HG03432 (cell line): ENCODE data around the gene TDRD15.
"Not testable (repeated sequence)": the region's sequence is repeated elsewhere in the genome, so short reads cannot be mapped to it uniquely, and the experiment has no call there.

ENCODE experiments used
- ATAC-seq: cut with Tn5 transposase; IDR thresholded peaks from one replicate; pipeline ENCODE4 v1.9.1; 2021; ENCODE audit warnings: mild to moderate bottlenecking, moderate library complexity; ENCODE audit not compliant: unreplicated experiment

Gene TDRD15

GRCh38 chr2:21142149-21142548 lies 18.4 kb downstream of the TDRD15 start:
- no peak for ATAC-seq

- ATAC-seq, result no peak
These were observed 22.9 kb downstream of the TDRD15 start for GRCh38 chr2:21146638-21147037.

DNA sequence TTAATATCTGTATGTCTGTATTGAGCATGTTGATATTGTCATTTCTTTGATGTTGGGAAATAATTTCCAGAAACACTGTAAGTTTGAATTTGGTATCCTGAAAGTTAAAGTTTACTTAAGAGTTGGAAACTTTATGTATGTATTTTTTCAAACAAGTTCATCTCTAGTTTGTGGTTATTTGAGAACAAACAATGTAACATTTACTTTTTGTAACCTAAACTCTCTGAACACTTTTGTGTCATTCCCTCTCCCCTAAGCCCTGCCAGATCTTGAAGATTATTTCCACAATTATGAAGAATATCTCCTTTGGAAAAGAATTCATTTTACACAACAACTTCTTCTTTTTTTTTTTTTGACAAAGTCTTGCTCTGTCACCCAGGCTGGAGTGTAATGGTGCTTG lies 24.9 kb downstream of the TDRD15 start:
- no peak for ATAC-seq

DNA sequence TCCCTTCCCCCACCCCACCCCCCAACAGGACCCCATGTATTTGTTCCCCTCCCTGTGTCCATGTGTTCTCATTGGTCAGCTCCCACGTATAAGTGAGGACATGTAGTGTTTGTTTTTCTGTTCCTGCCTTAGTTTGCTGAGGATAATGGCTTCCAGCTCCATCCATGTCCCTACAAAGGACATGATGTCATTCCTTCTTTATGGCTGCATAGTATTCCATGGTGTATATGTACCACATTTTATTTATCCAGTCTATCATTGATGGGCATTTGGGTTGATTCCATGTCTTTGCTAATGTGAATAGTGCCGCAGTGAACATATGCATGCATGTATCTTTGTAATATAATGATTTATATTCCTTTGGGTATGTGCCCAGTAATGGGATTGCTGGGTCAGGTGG lies 27.5 kb downstream of the TDRD15 start:
- ATAC-seq, result not testable (repeated sequence)

DNA sequence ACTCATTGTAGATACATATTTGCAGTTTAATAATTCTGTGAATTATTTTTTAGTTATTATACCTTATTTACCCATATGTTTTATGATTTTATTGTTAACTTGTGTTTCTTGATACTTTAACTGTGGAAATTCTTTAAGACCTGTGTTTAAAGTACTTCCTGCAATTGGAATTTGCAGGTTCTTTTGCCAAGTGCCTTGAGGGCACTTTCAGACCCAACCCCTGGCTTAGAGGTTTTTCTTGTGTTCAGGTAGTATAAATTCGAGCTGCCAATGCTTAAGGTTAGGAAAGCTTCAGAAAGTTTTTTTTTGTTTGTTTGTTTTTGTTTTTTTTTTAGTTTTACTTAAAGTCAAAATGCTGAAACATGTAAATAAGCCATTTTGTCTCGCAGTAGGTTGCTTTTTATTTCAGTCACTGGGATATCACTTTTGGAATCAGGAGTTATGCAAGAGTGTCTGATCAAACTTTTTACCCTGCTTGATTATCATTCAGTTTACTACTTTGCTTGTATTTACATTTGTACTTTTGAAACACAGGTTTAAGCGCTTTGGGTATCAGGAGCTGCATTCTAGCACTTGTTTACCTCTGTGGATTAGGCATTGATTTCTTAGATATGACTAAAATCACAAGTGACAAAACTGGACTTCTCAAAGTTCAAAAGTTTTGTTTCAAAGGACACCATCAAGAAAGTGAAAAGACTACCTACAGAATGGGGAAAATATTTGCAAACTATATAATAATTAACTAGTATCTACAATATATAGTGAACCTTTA lies 31.8 kb downstream of the TDRD15 start:
- no peak for ATAC-seq

DNA sequence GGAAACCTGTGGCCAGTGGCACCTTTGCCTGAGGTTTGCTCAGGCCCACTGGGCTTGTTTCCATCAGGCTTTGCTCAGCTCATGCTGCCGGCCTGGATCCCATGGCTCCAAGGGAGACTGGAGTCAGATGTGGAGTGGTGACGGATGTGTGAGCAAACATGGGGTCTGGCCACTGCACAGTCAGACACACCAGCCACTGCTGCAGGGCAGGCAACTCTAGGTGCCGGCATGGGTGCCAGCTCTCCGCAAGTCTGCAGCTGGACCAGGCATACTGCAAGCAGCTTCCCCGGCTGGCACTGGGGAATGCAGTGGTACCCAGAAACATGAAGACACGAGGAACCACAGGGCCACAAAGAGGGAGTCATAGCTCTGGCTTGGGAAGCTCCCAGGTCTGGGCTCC lies 37.4 kb downstream of the TDRD15 start:
- no peak for ATAC-seq

- ATAC-seq, result no peak
These were observed 38.3 kb downstream of the TDRD15 start for GRCh38 chr2:21161832-21162614.

DNA sequence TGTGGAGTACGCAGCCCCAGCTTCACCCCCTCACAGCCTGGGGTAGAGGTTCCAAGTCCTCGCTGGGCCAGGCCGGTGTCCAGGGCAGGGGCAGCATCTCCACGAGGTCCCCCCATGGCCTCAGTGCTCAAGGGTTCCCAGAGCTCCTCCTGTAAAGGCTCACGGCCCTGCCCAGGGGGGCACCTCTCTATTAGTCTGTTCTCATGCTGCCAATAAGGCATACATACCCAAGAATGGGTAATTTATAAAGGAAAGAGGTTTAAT lies 38.8 kb downstream of the TDRD15 start:
- no peak for ATAC-seq

DNA sequence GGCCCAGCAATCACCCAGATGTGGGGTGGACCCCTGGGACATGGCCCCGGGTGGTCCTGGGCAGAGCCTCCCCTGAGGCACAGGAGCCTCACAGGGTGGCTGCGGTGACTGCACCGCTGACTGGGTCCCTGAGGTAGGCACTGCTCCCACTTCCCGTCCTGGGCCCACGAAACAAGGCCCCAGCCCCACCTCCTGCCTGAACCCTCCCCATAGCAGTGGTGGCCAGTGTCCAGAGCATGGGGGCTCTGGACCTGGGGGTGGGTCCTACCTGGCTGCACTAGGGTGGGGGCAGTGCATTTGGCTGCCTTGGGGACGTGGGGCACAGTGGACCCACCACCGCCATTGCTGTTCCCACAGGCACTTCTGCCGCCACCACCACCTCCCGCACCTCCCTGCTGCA lies 39.4 kb downstream of the TDRD15 start:
- no peak for ATAC-seq

GRCh38 chr2:21165350-21165749 lies 41.6 kb downstream of the TDRD15 start:
- no peak for ATAC-seq

DNA sequence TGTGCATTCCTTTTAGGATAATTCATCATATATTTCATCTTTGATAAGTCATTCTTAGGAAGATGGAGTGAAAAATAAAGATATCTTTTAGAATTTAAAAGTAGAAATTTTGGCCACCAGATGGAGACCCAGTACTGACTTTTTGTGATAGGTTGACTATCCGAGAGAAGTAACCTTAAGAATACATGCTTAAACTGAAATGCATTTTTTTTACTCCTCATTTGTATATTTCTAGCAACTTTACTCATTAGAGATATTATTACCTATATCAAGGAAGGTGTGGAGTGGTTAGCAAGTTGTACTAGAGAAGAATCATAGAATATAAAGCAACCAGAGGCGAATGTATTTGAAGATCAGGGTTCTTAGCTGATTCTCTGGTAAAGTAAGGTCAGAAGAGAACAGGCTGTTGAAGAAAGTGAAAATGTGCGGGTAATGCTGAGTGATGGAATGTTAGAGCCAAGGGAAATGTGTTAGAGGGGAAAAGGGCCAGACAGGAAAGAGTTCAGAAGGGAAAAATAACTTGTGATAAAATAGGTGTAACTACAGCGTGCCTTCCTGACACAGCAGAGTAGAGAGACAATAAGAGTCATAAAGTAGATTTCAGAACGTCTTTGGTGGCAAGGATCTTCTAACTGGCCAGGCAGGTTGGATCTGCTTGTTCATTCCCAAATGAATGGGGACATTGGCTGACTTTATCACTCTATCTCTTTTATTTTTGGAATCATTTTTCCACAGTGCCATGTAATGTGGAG lies 52.3 kb downstream of the TDRD15 start:
- ATAC-seq, result no peak

DNA sequence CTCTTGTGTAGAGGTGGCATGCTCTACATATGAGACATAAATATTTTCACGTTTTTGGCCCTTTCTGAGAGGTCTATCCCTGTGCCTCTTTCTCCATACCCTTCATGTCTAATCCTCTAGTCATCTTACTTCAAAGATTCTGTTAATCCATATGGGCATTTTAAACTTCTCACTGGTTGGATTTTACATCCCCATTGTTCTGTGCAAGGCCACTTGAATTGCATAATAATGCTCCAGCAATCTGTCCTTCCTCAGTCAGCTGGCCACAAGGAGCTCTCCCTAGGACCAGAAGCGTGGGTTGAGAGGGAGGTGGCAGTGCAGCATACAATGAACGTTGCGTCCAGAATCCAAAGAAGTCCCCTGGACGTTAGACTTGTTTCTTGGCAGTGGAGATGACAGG lies 58.2 kb downstream of the TDRD15 start:
- ATAC-seq, result no peak

DNA sequence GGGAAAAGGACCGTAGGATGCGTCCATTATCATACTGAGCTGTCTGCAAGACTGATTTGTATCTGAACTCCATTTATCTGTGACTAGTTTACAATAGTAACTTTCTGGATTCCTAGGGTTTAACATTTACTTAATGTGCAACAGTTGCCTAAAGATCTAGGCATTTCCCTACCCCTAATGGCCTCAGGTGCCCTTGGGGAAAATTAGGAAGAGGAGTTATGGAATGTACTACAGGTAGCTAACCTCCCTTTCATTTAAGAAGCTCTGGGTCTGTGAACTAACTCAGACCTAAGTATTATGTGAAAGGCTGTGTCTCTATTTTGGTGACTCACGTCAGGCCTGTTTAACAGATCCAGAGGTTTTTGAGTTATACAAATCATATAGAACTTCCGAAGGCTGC lies 59.5 kb downstream of the TDRD15 start:
- no peak for ATAC-seq

DNA sequence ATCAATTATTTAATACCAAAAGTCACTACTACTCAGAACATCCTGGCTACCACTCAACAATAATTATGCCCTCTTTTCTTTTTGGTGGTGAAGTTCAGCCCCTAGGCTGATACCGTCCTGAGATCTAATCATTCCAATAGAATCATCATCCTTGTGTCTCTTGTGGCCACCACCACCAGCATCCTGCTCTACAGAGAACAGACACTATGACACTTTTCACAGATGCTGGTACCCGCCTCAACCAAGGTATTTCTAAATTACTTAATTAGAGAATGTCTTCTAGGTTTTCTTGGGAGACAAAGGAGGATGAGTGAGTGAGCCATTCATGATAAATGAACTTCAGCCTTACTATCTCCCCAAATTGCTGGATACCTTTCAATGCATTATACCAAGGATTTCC lies 60.0 kb downstream of the TDRD15 start:
- no peak for ATAC-seq

GRCh38 chr2:21191535-21191934 lies 67.8 kb downstream of the TDRD15 start:
- ATAC-seq, result no peak
